Progenitor cell of endocrine pancreas (in vitro differentiated cells): ENCODE results near the gene CTNNB1. TPM values are rescaled to one million over a fixed set of nuclear protein-coding genes. Genes with fewer than 3 reads are reported as not detected.

Source experiments
- DNase-seq: peaks from one replicate; pipeline ENCODE4 v3.0.0; 2021; ENCODE audit warnings: low spot score; ENCODE audit not compliant: unreplicated experiment
- H3K27ac Mint-ChIP-seq: 2 replicates; pipeline ENCODE4 v1.8.0; 2021; ENCODE audit warnings: mild to moderate bottlenecking, moderate library complexity, mixed read lengths
- H3K27me3 Mint-ChIP-seq: 2 replicates; pipeline ENCODE4 v1.8.0; 2021; ENCODE audit warnings: mixed read lengths
- H3K36me3 Mint-ChIP-seq: 2 replicates; pipeline ENCODE4 v1.8.0; 2022; ENCODE audit warnings: mixed read lengths; ENCODE audit not compliant: insufficient read depth
- H3K4me1 Mint-ChIP-seq: 2 replicates; pipeline ENCODE4 v1.8.0; 2021; ENCODE audit warnings: low read depth, mixed read lengths
- H3K4me3 Mint-ChIP-seq: 2 replicates; pipeline ENCODE4 v1.8.0; 2021; ENCODE audit warnings: low read depth, mild to moderate bottlenecking, moderate library complexity, mixed read lengths
- H3K9me3 Mint-ChIP-seq: 2 replicates; pipeline ENCODE4 v1.8.0; 2021; ENCODE audit warnings: low read depth, mixed read lengths
- total RNA-seq: library from RNA; stranded (reverse); gene quantifications from 2 replicates; pipeline ENCODE4 v1.2.1, GENCODE V29; 2021
- TF ChIP-seq, protein P1 (sequence below): fragments of 200-600 bp; sonication (generic); IDR thresholded peaks from one replicate; pipeline ENCODE4 v1.5.0; 2021; ENCODE audit warnings: antibody characterized with exemption, mild to moderate bottlenecking; ENCODE audit not compliant: unreplicated experiment

The CTNNB1 gene
- total RNA-seq, 1 donor from 2014 or later: 504 TPM

DNA sequence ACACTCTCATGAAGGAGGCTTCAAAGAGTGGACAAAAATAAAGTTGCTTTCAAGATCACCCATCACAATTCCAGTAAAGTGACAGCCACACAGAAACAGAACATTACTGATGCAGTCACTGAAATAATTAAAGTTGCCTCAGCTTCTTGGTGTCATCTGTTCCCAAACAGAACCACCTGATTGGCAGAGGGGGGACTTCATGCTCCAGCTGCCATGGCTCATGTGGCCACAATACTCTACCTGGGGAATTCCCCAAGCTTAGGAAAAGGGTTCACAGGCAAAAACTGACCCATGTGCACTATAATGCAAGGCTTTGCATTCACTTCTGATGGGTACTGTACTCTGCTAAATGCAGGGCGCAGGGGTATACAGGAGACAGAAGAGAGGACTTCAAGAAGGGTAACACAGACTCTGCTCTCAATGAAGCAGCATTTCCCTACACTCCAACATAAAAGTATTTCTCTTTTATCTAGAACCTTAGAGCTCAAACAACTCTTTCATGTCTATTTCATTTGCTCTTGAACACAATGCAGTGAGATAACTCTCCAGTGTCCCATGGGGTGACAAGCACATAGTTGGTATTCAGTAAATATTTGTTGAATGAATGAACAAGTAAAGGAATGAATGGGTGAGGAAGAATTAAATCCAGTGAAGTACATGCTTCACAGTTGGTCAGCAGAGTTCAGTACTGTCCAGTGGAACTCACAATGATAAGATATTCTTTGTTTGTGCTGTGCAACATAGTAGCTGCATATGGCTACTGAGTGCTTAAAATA lies 8.6 kb upstream of the CTNNB1 start:
- TF ChIP-seq, protein P1, sequence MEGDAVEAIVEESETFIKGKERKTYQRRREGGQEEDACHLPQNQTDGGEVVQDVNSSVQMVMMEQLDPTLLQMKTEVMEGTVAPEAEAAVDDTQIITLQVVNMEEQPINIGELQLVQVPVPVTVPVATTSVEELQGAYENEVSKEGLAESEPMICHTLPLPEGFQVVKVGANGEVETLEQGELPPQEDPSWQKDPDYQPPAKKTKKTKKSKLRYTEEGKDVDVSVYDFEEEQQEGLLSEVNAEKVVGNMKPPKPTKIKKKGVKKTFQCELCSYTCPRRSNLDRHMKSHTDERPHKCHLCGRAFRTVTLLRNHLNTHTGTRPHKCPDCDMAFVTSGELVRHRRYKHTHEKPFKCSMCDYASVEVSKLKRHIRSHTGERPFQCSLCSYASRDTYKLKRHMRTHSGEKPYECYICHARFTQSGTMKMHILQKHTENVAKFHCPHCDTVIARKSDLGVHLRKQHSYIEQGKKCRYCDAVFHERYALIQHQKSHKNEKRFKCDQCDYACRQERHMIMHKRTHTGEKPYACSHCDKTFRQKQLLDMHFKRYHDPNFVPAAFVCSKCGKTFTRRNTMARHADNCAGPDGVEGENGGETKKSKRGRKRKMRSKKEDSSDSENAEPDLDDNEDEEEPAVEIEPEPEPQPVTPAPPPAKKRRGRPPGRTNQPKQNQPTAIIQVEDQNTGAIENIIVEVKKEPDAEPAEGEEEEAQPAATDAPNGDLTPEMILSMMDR: no peak
- H3K27me3 Mint-ChIP-seq: peaks cover 8% of the 10 kb centered on the region
- no peak overlapping the region for H3K4me3 Mint-ChIP-seq
- H3K4me1 Mint-ChIP-seq: peaks cover 4% of the 10 kb centered on the region
- DNase-seq: no peak
- H3K9me3 Mint-ChIP-seq: no peaks in the 10 kb centered on the region
- H3K27ac Mint-ChIP-seq: no peak overlapping the region
- no peaks in the 10 kb centered on the region for H3K36me3 Mint-ChIP-seq

GRCh38 chr3:41192885-41193284 lies 6.4 kb upstream of the CTNNB1 start:
- no peaks in the 10 kb centered on the region for H3K9me3 Mint-ChIP-seq
- peaks cover 11% of the 10 kb centered on the region for H3K27me3 Mint-ChIP-seq
- TF ChIP-seq, protein P1: no peak
- no peak overlapping the region for H3K4me3 Mint-ChIP-seq
- H3K36me3 Mint-ChIP-seq: no peaks in the 10 kb centered on the region
- DNase-seq: no peak
- peaks cover 9% of the 10 kb centered on the region for H3K4me1 Mint-ChIP-seq
- no peak overlapping the region for H3K27ac Mint-ChIP-seq

GRCh38 chr3:41193794-41194539 lies 5.3 kb upstream of the CTNNB1 start:
- no peaks in the 10 kb centered on the region for H3K36me3 Mint-ChIP-seq
- H3K27me3 Mint-ChIP-seq: peaks cover 11% of the 10 kb centered on the region
- H3K27ac Mint-ChIP-seq: no peak overlapping the region
- H3K9me3 Mint-ChIP-seq: no peaks in the 10 kb centered on the region
- H3K4me1 Mint-ChIP-seq: peaks cover 10% of the 10 kb centered on the region
- TF ChIP-seq, protein P1: no peak
- no peak for DNase-seq
- no peak overlapping the region for H3K4me3 Mint-ChIP-seq

- H3K4me3 Mint-ChIP-seq: no peak overlapping the region
- no peak for DNase-seq
- peaks cover 10% of the 10 kb centered on the region for H3K27me3 Mint-ChIP-seq
- H3K4me1 Mint-ChIP-seq: peaks cover 10% of the 10 kb centered on the region
- no peak overlapping the region for H3K27ac Mint-ChIP-seq
- H3K9me3 Mint-ChIP-seq: no peaks in the 10 kb centered on the region
- no peaks in the 10 kb centered on the region for H3K36me3 Mint-ChIP-seq
- TF ChIP-seq, protein P1: no peak
These were observed 4.6 kb upstream of the CTNNB1 start for GRCh38 chr3:41194701-41195100.

DNA sequence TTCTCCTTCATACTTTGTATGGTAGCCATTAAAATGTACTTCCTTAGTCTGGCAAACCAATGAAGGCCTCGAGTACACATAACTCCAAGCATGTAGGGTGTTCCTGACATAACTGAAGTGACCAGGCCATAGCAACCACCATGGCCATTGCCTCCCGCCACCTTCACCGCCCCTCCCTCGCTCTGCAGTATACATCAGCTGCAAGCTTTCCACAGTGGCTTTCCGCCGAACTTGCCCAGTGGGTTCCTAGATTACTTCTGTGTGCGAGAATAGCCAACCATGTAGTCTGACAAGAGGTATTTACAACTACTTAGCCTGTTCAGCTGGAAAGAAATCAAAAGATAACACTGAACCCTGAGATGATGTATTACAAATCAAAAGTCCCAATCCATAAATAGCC lies 3.4 kb upstream of the CTNNB1 start:
- Mint-ChIP-seq H3K27ac (no peak overlapping the region), H3K9me3 (no peaks in the 10 kb centered on the region), H3K4me1 (peaks cover 10% of the 10 kb centered on the region), H3K27me3 (peaks cover 8% of the 10 kb centered on the region), H3K36me3 (no peaks in the 10 kb centered on the region), H3K4me3 (no peak overlapping the region)
- TF ChIP-seq, protein P1: no peak
- no peak for DNase-seq
